Epithelial cell of proximal tubule (primary cell): ENCODE results near the gene RTEL1. TPM values are rescaled to one million over a fixed set of nuclear protein-coding genes. Genes with fewer than 3 reads are reported as not detected.
A peak's percentile ranks its signal among the peaks of the same experiment; 100 is the strongest.
"Not testable (repeated sequence)": the region's sequence is repeated elsewhere in the genome, so short reads cannot be mapped to it uniquely, and the experiment has no call there.

Experiments used
- DNase-seq: peaks from one replicate; pipeline ENCODE4 v3.0.0-alpha.2; 2011; ENCODE audit warnings: low read depth
- H3K4me3 ChIP-seq: 2 replicates; pipeline ENCODE4 v1.5.1; 2011; ENCODE audit warnings: low read depth, mild to moderate bottlenecking, low read length
- total RNA-seq: library from RNA; depleted of rRNA; stranded (reverse); fragments of >200 nt; gene quantifications from 2 replicates; pipeline ENCODE4 v1.2.3, GENCODE V29; 2015
- TF ChIP-seq, protein P1 (sequence below): conservative IDR thresholded peaks from 2 replicates; pipeline ENCODE4 v1.5.1; 2012; ENCODE audit warnings: low read depth, mild to moderate bottlenecking, low read length

Gene RTEL1
- total RNA-seq, 1 donor from 2014 or later = 26.5 TPM

- TF ChIP-seq, protein P1, sequence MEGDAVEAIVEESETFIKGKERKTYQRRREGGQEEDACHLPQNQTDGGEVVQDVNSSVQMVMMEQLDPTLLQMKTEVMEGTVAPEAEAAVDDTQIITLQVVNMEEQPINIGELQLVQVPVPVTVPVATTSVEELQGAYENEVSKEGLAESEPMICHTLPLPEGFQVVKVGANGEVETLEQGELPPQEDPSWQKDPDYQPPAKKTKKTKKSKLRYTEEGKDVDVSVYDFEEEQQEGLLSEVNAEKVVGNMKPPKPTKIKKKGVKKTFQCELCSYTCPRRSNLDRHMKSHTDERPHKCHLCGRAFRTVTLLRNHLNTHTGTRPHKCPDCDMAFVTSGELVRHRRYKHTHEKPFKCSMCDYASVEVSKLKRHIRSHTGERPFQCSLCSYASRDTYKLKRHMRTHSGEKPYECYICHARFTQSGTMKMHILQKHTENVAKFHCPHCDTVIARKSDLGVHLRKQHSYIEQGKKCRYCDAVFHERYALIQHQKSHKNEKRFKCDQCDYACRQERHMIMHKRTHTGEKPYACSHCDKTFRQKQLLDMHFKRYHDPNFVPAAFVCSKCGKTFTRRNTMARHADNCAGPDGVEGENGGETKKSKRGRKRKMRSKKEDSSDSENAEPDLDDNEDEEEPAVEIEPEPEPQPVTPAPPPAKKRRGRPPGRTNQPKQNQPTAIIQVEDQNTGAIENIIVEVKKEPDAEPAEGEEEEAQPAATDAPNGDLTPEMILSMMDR = no peak
- no peak for DNase-seq
- H3K4me3 ChIP-seq = peak overlapping the region; percentile 94
Measured at GRCh38 chr20:63627751-63628245, 30.3 kb upstream of the RTEL1 start.

DNA sequence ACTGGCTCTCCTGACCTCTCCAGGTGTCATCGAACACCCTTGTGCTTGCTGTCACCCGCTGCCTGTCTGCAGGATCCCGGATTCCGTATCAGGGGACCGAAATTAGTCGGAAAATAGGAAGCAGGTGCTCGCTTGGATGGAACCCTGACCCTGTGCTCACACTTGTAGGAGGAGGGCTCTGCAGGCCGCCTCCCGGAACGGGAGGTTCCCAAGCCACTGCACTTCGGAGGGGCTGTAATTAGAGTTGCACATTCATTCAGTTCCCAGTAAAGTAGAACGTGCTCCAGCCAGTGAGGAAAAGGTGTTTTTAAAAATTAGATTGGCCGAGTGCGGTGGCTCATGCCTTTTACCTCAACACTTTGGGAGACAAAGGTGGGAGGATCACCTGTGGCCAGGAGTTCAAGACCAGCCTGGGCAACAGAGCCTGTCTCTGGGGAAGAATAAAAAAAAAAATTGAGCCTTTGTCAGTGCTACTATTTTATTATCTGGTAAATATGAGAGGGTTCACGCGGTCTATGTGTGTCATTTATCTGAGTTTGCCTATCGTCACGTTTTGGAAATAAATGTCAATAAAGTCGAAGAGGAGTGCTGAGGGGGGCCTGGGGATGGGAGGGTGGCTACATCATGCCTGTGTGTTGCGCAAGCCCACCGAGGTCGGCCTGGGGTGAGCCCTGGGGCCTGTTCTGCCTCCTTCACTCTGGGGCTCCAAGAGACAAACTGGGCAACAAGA lies 29.7 kb upstream of the RTEL1 start:
- TF ChIP-seq, protein P1 = no peak
- no peak for DNase-seq
- peak overlapping the region; percentile 94 for H3K4me3 ChIP-seq

DNA sequence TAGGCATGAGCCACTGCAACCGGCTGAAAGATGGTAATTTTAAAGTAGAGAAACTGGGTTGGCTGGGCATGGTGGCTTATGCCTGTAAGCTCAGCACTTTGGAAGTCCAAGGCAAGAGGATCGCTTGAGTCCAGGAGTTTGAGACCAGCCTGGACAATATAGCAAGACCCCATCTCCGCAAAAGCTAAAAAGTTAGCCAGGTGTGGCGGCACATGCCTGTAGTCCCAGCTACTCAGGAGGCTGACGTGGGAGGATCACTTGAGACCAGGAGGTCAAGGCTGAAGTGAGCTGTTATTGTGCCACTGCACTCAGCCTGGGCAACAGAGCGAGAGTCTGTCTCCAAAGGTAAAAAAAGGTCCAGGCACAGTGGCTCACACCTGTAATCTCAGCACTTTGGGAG lies 27.2 kb upstream of the RTEL1 start:
- not testable (repeated sequence) for DNase-seq, H3K4me3 ChIP-seq

DNA sequence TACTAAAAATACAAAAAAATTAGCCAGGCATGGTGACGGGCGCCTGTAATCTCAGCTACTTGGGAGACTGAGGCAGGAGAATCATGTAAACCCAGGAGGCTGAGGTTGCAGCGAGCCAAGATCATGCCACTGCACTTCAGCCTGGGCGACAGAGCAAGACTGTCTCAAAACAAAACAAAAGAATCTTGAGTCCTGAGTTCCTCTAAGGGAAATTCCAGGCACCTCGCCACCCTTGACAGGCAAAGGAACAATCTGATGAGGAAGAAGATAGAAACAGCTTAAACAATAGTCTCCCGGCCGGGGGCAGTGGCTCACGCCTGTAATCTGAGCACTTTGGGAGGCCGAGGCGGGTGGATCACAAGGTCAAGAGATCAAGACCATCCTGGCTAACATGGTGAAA lies 26.7 kb upstream of the RTEL1 start:
- not testable (repeated sequence) for DNase-seq, H3K4me3 ChIP-seq

GRCh38 chr20:63633732-63634131 lies 24.4 kb upstream of the RTEL1 start:
- H3K4me3 ChIP-seq = no peak overlapping the region
- no peak for DNase-seq
- TF ChIP-seq, protein P1 = no peak

DNA sequence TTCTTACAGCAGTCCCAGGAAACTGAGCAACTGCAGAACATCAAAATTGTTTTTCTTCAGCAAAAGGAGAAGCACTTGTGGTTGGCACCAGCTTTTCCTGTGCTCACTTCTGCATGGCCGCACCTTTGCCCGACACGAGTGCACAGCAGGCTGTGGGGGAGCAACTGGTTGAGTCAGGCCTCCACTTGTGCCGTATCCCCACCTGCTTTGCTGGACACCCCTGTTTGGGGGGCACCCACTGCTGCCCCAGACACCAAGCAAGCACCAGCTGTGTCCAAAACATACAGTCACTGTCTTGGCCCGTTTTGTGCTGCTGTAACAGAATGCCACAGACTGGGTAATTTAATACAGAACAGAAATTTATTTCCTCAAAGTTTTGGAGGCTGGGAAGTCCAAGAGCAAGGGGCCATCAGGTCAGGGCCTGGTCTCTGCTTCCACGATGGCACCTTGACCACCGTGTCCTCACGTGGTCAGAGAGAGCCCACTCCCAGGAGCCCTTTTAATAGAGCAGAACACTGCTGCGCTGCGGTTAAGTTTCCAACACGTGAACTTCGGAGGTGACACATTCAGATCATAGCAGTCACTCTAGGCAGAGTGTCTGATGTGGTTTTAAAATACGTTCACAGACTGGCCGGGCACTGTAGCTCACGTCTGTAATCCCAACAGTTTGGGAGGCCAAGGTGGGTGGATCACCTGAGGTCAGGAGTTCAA lies 22.5 kb upstream of the RTEL1 start:
- H3K4me3 ChIP-seq = no peak overlapping the region
- no peak for DNase-seq
- TF ChIP-seq, protein P1 = no peak

GRCh38 chr20:63636752-63637628 lies 21.1 kb upstream of the RTEL1 start:
- DNase-seq = no peak
- TF ChIP-seq, protein P1 = no peak
- H3K4me3 ChIP-seq = no peak overlapping the region
